Fibroblast of the conjunctiva (primary cell): ENCODE data around the gene CHST15.

Experiments
- DNase-seq: peaks from one replicate; pipeline ENCODE4 v3.0.0-alpha.2; 2010; ENCODE audit warnings: low read depth

The CHST15 gene

DNA sequence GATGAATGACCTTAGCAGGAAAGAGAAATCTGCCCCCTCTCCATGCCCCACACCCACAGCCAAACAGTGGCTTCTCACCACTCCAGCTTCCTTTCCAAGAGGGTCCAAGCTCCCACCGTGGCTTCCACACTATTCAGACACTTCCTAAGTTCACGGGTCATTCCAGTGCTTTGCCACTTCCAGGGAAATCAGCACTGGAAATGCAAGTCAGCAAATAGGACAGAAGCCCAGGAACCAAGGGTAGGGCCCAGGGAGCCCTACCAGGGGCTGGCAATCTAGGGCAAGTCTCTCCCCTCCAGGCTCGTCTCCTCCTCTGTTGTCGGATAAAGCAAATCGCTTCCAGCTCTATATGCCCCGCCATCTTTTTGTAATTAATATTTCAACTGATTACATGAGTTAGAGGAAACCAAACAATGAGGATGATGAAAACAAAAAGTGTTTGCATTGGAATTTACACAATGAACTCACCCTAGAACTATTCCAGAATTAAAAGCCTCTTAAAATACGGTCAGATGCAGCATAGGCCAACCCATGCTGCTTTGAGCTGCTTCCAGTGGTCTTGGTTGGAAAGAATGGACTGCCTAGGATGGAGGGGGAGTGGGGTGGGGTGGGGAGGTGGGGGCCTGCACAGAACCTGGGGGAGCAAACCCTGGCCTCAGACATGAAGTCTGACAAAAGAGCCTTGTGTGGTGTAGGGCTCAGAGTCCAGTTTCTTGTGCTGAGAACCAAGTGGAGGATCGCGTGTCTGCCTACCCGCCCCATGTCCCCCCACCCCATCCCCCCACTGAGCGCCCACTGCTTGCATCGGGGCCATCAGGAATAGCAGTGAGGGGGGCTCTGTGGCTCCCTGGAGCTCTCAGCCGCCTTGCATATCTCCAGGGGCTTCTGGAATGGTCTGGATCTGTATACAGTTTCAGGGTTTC, 127.2 kb downstream of the CHST15 start:
- DNase-seq, result no peak

DNA sequence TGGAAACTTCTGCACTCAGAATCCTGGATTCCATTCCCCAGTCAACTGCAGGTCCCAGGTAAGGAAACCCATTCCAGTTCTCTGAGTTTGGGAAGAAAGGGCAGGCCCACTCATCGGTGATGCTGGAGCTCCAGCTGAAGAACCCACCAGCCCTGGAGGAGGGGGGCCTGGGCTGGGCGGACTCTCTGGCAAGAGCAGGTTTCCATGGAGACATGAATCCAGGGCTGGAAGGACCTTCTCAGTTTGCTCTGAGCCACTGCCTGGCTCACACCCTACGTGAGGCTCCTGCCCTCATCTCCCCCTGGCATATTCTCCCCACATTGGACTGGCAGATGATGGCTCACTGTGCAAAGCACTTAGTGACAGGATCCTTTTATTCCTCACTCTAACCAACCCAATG, 128.4 kb downstream of the CHST15 start:
- DNase-seq, result no peak

DNA sequence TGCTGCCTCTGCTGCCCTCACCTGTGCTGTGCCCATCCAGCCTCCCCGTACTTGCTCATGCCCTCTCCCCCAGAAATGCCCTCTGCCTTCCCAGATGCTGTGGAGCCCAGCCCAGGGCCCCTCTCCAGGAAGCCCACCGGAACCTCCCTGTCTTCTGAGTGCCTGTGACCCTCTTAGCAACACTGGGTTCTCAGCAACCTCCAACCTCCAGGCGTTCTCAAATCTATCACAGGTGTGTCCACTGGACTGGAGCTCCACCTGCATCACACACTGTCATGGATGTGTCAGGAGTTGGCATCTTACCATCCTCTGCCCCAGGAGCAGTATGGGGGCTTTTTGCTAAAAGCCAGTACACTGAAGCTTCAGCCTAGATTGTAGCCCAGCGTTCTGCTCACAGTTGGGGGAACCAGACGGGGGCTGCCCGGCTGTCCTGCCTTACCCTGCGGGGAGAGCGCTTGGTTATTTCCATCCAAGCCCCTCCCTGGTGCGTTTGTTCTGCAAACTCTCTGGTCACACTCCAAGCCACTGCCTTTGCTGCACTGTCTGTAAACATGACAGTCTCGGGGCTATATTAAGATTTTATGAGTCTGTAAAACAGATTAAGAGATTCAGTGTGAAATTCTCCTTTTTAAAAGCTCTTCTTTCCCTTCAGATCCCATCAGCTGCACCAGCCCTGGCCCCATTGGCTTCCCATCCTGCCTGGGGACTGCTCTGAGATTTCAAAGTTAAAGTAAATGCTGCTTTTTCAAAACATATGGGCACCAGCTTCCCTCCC, 130.5 kb downstream of the CHST15 start:
- no peak for DNase-seq

DNA sequence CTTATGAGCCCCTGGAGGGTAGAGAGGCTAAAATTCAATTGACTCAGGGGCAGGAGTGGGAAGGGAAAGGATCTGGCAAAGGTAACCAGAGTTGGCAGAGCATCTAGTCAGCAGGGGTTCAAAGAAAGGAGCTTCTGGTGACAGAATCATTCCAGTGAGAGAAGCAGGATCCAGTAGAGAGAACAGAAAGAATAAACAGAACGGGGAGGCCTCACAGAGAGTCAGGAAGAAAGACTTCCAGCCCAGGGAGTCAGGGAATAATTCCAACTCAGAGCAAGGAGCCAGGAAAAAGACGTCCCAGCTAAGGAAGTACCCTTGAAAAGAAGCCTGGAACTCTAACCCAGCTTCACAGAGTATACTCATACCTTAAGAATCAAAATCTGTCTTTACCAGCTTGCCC, 135.2 kb downstream of the CHST15 start:
- DNase-seq, result no peak
